HG02678 (cell line): Measurements from ENCODE around the gene PCDHGA12.
"Not testable (repeated sequence)": the region's sequence is repeated elsewhere in the genome, so short reads cannot be mapped to it uniquely, and the experiment has no call there.

Experiments used
- ATAC-seq: cut with Tn5 transposase; IDR thresholded peaks from one replicate; pipeline ENCODE4 v1.9.1; 2021; ENCODE audit warnings: mild to moderate bottlenecking, moderate library complexity; ENCODE audit not compliant: unreplicated experiment

The PCDHGA12 gene

GRCh38 chr5:141430332-141431113, at the start of gene PCDHGA12:
Gene PCDHGA12, plus strand, starts transcription at chr5:141430507. Its CDS starts 253 bp downstream, at chr5:141430760.
- ATAC-seq = no peak

- no peak for ATAC-seq
Observed at GRCh38 chr5:141382469-141383294, 47.6 kb upstream of the PCDHGA12 start, which contains the start of gene PCDHGA7. Gene PCDHGA7, plus strand, starts transcription at chr5:141382742. Its CDS starts 158 bp downstream, at chr5:141382900.

- ATAC-seq = no peak
Observed at GRCh38 chr5:141383345-141383744, 47.0 kb upstream of the PCDHGA12 start.

GRCh38 chr5:141384471-141385267, 45.6 kb upstream of the PCDHGA12 start:
- ATAC-seq = no peak

GRCh38 chr5:141387557-141388311, 42.6 kb upstream of the PCDHGA12 start, which contains the start of gene PCDHGB4:
Gene PCDHGB4, plus strand, starts transcription at chr5:141387698. Its CDS starts 187 bp downstream, at chr5:141387885.
- not testable (repeated sequence) for ATAC-seq

- ATAC-seq = no peak
Observed at GRCh38 chr5:141388661-141389060, 41.6 kb upstream of the PCDHGA12 start.

- no peak for ATAC-seq
Observed at GRCh38 chr5:141389153-141390042, 40.9 kb upstream of the PCDHGA12 start.

GRCh38 chr5:141392429-141393198, 37.7 kb upstream of the PCDHGA12 start, which contains the start of gene PCDHGA8:
Gene PCDHGA8, plus strand, starts transcription at chr5:141392633. Its CDS starts 181 bp downstream, at chr5:141392814.
- no peak for ATAC-seq

- no peak for ATAC-seq
Observed at GRCh38 chr5:141393267-141393666, 37.0 kb upstream of the PCDHGA12 start.

DNA sequence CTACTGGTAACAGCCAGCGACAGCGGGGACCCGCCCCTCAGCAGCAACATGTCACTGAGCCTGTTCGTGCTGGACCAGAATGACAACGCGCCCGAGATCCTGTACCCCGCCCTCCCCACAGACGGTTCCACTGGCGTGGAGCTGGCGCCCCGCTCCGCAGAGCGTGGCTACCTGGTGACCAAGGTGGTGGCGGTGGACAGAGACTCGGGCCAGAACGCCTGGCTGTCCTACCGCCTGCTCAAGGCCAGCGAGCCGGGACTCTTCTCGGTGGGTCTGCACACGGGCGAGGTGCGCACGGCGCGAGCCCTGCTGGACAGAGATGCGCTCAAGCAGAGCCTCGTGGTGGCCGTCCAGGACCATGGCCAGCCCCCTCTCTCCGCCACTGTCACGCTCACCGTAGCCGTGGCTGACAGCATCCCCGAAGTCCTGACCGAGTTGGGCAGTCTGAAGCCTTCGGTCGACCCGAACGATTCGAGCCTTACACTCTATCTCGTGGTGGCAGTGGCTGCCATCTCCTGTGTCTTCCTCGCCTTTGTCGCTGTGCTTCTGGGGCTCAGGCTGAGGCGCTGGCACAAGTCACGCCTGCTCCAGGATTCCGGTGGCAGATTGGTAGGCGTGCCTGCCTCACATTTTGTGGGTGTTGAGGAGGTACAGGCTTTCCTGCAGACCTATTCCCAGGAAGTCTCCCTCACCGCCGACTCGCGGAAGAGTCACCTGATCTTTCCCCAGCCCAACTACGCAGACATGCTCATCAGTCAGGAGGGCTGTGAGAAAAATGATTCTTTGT, 35.7 kb upstream of the PCDHGA12 start:
- ATAC-seq = not testable (repeated sequence)

DNA sequence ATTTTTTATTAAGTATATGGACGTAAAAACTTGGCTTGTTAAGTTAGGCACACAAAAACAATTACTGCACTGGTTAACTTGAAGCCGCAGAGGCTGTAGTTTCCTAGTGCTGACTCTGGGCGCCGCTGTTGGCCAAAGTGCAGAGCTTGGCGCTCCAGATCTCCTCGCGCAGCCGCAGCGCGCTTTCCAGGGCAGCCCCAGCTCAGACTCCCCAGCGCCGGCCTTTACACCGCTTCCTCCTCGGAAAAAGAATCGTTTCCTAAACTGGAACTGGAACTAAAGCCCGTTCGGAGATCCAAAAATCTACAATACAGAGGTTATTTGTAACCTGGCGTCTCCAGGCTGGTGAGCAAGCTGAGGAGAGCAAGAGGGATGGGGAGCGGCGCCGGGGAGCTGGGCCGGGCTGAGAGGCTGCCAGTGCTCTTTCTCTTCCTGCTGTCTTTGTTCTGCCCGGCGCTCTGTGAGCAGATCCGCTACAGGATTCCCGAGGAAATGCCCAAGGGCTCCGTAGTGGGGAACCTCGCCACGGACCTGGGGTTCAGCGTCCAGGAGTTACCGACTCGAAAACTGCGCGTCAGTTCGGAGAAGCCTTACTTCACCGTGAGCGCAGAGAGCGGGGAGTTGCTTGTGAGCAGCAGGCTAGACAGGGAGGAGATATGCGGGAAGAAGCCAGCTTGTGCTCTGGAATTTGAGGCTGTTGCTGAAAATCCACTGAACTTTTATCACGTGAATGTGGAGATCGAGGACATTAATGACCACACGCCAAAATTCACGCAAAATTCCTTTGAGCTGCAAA, 32.4 kb upstream of the PCDHGA12 start, which contains the start of gene PCDHGB5:
PCDHGB5 (plus strand) TSS at position 192 of the 796 bp plus-strand sequence; CDS start at position 373, 181 bp downstream.
- ATAC-seq = peak; percentile 97

DNA sequence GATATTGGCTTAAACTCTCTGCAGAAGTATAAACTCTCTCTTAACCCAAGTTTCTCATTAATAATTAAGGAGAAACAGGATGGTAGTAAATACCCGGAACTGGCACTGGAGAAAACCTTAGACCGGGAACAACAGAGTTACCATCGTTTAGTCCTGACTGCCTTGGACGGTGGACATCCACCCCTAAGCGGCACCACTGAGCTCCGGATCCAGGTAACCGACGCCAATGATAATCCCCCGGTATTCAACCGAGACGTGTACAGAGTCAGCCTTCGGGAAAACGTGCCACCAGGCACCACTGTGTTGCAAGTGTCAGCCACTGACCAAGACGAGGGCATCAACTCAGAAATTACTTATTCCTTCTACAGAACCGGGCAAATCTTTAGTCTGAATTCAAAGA, 31.7 kb upstream of the PCDHGA12 start:
- ATAC-seq = no peak

DNA sequence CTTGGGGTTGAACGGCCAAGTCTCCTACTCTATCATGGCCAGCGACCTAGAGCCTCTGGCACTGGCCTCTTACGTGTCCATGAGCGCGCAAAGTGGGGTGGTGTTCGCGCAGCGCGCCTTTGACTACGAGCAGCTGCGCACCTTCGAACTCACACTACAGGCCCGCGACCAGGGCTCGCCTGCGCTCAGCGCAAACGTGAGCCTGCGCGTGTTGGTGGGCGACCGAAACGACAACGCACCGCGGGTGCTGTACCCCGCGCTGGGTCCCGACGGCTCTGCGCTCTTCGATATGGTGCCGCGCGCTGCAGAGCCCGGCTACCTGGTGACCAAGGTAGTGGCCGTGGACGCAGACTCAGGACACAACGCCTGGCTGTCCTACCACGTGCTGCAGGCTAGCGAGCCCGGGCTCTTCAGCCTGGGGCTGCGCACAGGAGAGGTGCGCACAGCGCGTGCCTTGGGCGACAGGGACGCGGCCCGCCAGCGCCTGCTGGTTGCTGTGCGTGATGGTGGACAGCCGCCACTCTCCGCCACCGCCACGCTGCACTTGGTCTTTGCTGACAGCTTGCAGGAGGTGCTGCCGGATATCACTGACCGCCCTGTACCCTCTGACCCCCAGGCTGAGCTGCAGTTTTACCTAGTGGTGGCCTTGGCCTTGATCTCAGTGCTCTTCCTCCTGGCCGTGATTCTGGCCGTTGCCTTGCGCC, 30.6 kb upstream of the PCDHGA12 start:
- ATAC-seq = no peak

- no peak for ATAC-seq
Observed at GRCh38 chr5:141402553-141403243, 27.6 kb upstream of the PCDHGA12 start, which contains the start of gene PCDHGA9. Gene PCDHGA9, plus strand, starts transcription at chr5:141402778. Its CDS starts 175 bp downstream, at chr5:141402953.

DNA sequence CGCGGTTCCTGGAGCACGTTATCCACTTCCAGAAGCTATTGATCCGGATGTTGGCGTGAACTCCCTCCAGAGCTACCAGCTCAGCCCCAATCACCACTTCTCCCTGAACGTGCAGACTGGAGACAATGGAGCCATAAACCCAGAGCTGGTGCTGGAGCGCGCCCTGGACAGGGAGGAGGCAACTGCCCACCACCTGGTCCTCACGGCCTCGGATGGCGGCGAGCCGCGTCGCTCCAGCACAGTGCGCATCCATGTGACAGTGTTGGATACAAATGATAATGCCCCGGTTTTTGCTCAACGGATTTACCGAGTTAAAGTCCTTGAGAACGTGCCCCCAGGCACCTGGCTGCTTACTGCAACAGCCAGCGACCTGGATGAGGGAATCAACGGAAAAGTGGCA, 26.9 kb upstream of the PCDHGA12 start:
- no peak for ATAC-seq
